ENCODE data around the gene CGB8.

DNA sequence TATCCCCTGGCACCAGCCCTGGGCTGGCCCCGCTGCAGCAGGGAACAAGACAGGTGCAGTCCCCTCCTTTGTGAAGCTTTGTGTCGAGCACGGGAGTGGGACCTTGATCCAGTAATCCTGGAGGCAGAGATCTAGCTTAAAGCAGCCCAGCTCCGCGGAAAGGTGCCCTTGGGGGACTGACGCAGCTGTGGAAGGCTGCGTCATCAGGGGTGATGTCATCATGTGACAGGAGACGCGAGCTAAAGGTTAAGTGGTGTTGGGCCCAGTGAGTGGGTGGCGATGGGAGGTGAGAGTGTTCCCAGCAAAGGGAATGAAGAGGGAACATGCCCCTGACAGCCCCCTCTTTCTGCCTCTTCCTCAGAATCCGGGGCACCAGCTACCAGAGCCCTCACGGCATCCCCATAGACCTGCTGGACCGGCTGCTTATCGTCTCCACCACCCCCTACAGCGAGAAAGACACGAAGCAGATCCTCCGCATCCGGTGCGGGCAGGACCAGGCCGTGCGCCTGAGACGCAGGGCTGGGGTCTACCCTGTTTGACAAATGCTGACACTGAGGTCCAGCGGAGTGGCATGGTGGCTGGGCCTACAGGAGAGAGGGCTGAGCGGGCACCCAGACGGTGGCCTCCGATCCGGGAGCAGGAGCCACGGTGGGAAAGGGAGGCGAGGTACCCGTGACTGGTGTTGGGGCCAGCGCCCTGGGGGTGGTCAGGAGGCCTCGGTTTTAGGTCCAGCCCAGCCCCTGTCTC, 34.6 kb downstream of the CGB8 start:
- TF ChIP-seq TARDBP (IDR thresholded peaks at IDR 0.05), result no peak
- no peak for TF ChIP-seq SP1 (IDR thresholded peaks at IDR 0.05)
- TF ChIP-seq BHLHE40 (IDR thresholded peaks at IDR 0.05; ENCODE audit: borderline replicate concordance), result no peak

Measured in HEK293T (cell line).